HepG2 (cell line): ENCODE measurements around the gene ZNF526. TPM values are rescaled to one million over a fixed set of nuclear protein-coding genes. Genes with fewer than 3 reads are reported as not detected.

Experiments used
- ATAC-seq: fragments of 200-7000 bp; cut with Tn5 transposase; 3 replicates; pipeline ENCODE4 v1.9.1; 2020; ENCODE audit warnings: mild to moderate bottlenecking, moderate library complexity
- BruUV-seq: library from RNA; stranded (reverse); fragments of 400-500 nt; replicated peaks from 2 replicates; lab custom pipeline; 2021; lab: Mats Ljungman, UMichigan
- CTCF ChIA-PET: fragments of 300-600 bp; formaldehyde crosslinking; extraction: SDS; loops from one replicate; lab custom pipeline; 2021; ENCODE audit warnings: low total read pairs, inconsistent platforms, low intra/inter-chr PET ratio; lab: Yijun Ruan, JAX
- POLR2A ChIA-PET: fragments of 350-600 bp; sonication (Branson Sonifier 250); formaldehyde crosslinking; loops from one replicate; lab custom pipeline; 2020; ENCODE audit warnings: antibody characterized with exemption, inconsistent platforms; lab: Yijun Ruan, JAX
- DNase-seq: peaks from one replicate; pipeline ENCODE4 v3.0.0-alpha.2; 2015; ENCODE audit warnings: low spot score
- FAIRE-seq: peaks from 3 replicates; lab custom pipeline; 2011; peaks lifted over from hg19 to GRCh38; lab: Jason Lieb, UNC
- H2AFZ ChIP-seq: one replicate; pipeline ENCODE4 v1.6.1; 2011; ENCODE audit warnings: low read length, inconsistent platforms
- H3K27ac ChIP-seq: fragments of 300-600 bp; 3 replicates; pipeline ENCODE4 v1.8.0; 2011; ENCODE audit warnings: mixed run types, mild to moderate bottlenecking, mixed read lengths, low read length, inconsistent platforms; ENCODE audit not compliant: insufficient read depth; ENCODE audit errors: extremely low read length
- H3K27me3 ChIP-seq, 2 experiments: fragments of 200-600 bp in 1 of 2; 2 replicates in 1 of 2; 3 replicates in 1 of 2; pipeline versions ENCODE4 v1.6.0 to v1.8.0; 2011; ENCODE audit warnings: low read length in 2 of 2, mild to moderate bottlenecking in 2 of 2, moderate library complexity in 2 of 2, inconsistent platforms in 1 of 2; ENCODE audit not compliant: insufficient read depth in 2 of 2, control insufficient read depth in 1 of 2
- H3K36me3 ChIP-seq, 2 experiments: fragments of 200-600 bp in 1 of 2; replicated peaks in 1 of 2; 2 replicates in 1 of 2; 3 replicates in 1 of 2; pipeline versions ENCODE4 v1.5.1 to v1.8.0; 2011; ENCODE audit warnings: low read length in 2 of 2, inconsistent platforms in 1 of 2; ENCODE audit not compliant: insufficient read depth in 2 of 2, control insufficient read depth in 1 of 2
- H3K4me1 ChIP-seq: 2 replicates; pipeline ENCODE4 v1.5.1; 2012; ENCODE audit warnings: low read length, inconsistent platforms; ENCODE audit not compliant: insufficient read depth
- H3K4me2 ChIP-seq: 2 replicates; pipeline ENCODE4 v1.6.0; 2011; ENCODE audit warnings: low read depth, low read length, inconsistent platforms
- H3K4me3 ChIP-seq, 3 experiments: fragments of 200-600 bp in 1 of 3; sonication (generic), shearing (Covaris generic) in 1 of 3; replicated peaks in 1 of 3; 2 replicates each; pipeline ENCODE4 v1.5.1; 2011 to 2016; ENCODE audit warnings: low read length in 3 of 3, inconsistent platforms in 2 of 3, low read depth in 2 of 3, mild to moderate bottlenecking in 2 of 3, control low read depth in 1 of 3, mixed read lengths in 1 of 3; ENCODE audit not compliant: insufficient read depth in 1 of 3
- H3K79me2 ChIP-seq: one replicate; pipeline ENCODE4 v1.6.1; 2011; ENCODE audit warnings: low read length, inconsistent platforms; ENCODE audit not compliant: insufficient read depth
- H3K9ac ChIP-seq: 2 replicates; pipeline ENCODE4 v1.6.0; 2011; ENCODE audit warnings: mild to moderate bottlenecking, low read depth, low read length, inconsistent platforms; ENCODE audit not compliant: insufficient read depth
- H3K9me3 ChIP-seq: 2 replicates; pipeline ENCODE4 v1.5.1; 2012; ENCODE audit warnings: mild to moderate bottlenecking, low read length
- H4K20me1 ChIP-seq: 2 replicates; pipeline ENCODE4 v1.6.0; 2011; ENCODE audit warnings: inconsistent platforms, mild to moderate bottlenecking, low read length, moderate library complexity; ENCODE audit not compliant: insufficient read depth
- AGO2 ChIP-seq: fragments of 200-400 bp; formaldehyde crosslinking; optimal IDR thresholded peaks from 2 replicates; pipeline ENCODE3; 2017; ENCODE audit warnings: mild to moderate bottlenecking, low read depth, low read length, moderate library complexity
- E2F1 ChIP-seq: sonication (generic); formaldehyde crosslinking; IDR thresholded peaks from 2 replicates; pipeline ENCODE4 v1.5.0; 2020; ENCODE audit warnings: missing genetic modification reagents
- RBFOX2 ChIP-seq: fragments of 200-400 bp; formaldehyde crosslinking; IDR thresholded peaks from 2 replicates; pipeline ENCODE4 v1.6.1; 2017; ENCODE audit warnings: low read depth, mild to moderate bottlenecking, low read length
- ZBTB8A ChIP-seq: sonication (generic); formaldehyde crosslinking; IDR thresholded peaks from 2 replicates; pipeline ENCODE4 v1.4.0; 2020; ENCODE audit warnings: mild to moderate bottlenecking, low read depth, missing genetic modification reagents, borderline replicate concordance
- ZFY ChIP-seq: sonication (generic); formaldehyde crosslinking; IDR thresholded peaks from 2 replicates; pipeline ENCODE4 v1.4.0; 2020; ENCODE audit warnings: missing genetic modification reagents
- ZFYVE20 ChIP-seq: sonication (generic); formaldehyde crosslinking; IDR thresholded peaks from 2 replicates; pipeline ENCODE4 v1.8.0; 2023; ENCODE audit warnings: low read depth, mild to moderate bottlenecking, moderate library complexity, missing genetic modification reagents, borderline replicate concordance
- WGBS: methylation state at CpG from one replicate; pipeline ENCODE4 v1.1.6; 2017; ENCODE audit warnings: low lambda C conversion rate; 5-methylcytosine and 5-hydroxymethylcytosine counted together
- in situ Hi-C: cut with HindIII; loops from 2 replicates; pipeline ENCODE4 v1.10.0; 2017; ENCODE audit warnings: low pct_unique_long_range_greater_than_20kb; ENCODE audit not compliant: extremely low pct_ligation_motif_present
- intact Hi-C: fragments of 100-400 bp; cut with micrococcal nuclease; formaldehyde crosslinking; loops from one replicate; pipeline ENCODE4 v1.10.0; 2022; ENCODE audit not compliant: unreplicated experiment
- polyA plus RNA-seq, 8 experiments: library from polyadenylated mRNA; depleted of rRNA in 3 of 8; stranded (reverse) in 7 of 8; unstranded in 1 of 8; fragments of >200 nt; fragmentation: Illumina TruSeq in 4 of 8; extraction: Trizol in 4 of 8; gene quantifications; 2 replicates each; pipeline versions ENCODE4 v1.2.1 to v1.2.3, GENCODE V29; 2011 to 2016; ENCODE audit warnings: low read depth in 4 of 8, missing spikeins in 1 of 8, mixed read lengths in 1 of 8; ENCODE audit not compliant: insufficient read depth in 1 of 8
- total RNA-seq, 5 experiments: library from RNA; depleted of rRNA; stranded (reverse); fragments of >200 nt; fragmentation: Illumina TruSeq; extraction: Trizol; gene quantifications; 2 replicates each; pipeline ENCODE4 v1.2.3, GENCODE V29; 2016; ENCODE audit warnings: low read depth in 1 of 5

Gene ZNF526
- total and polyA plus RNA-seq, 2 of the 13 experiments (the other 11 are each of a cell fraction or from before 2014, with no cell fraction given), result 3.3 to 8.4 TPM

GRCh38 chr19:42224940-42225717, 5.0 kb downstream of the ZNF526 start (continued):
- peak; percentile 17 for TF ChIP-seq AGO2

- ATAC-seq (no peak), DNase-seq (no peak), FAIRE-seq (no peak)
- no TSS peak for BruUV-seq
- intact Hi-C loops, result no loop called here
- ChIA-PET CTCF (no interaction called here), POLR2A (interaction anchor here (0.8 to 2.3 kb wide), 2 partner anchors 9 to 17 kb away, joined by 3 to 9 read pairs; partner anchors contain the start of gene GSK3A)
- Histone ChIP-seq H4K20me1 (peaks cover 6% of the 10 kb centered on the region; the same call in 1 of the 2 replicates), H2AFZ (no peak overlapping the region), H3K36me3 (peaks cover 26 to 38% of the 10 kb centered on the region in 2 experiments), H3K9me3 (no peaks in the 10 kb centered on the region), H3K4me1 (peaks cover 46% of the 10 kb centered on the region), H3K79me2 (peaks cover 25% of the 10 kb centered on the region), H3K4me3 (no peak overlapping the region), H3K4me2 (no peak overlapping the region), H3K27ac (no peak overlapping the region), H3K27me3 (no peaks in the 10 kb centered on the region; a peak in 1 of 5 replicates), H3K9ac (no peak overlapping the region)
- in situ Hi-C loops, result no loop called here
- TF ChIP-seq ZFY (CRISPR knock-in tag) (no peak), E2F1 (CRISPR knock-in tag) (no peak), RBFOX2 (0 out of 2 replicates have a peak, but pooled peaks have one; percentile 5), ZBTB8A (no peak), ZFYVE20 (CRISPR knock-in tag) (no peak), AGO2 (peak; percentile 40)
- 98% methylated on average over 25 of the region's 33 CpGs for WGBS
These were observed 5.7 kb downstream of the ZNF526 start for GRCh38 chr19:42225718-42226292.
